RWPE2 (cell line): ENCODE results near the gene PCNP.

ENCODE experiments used
- ATAC-seq: fragments of 200-7000 bp; cut with Tn5 transposase; 3 replicates; pipeline ENCODE4 v1.9.1; 2021; ENCODE audit warnings: low read depth
- DNase-seq: peaks from one replicate; pipeline ENCODE4 v3.0.0-alpha.2; 2020; ENCODE audit warnings: low spot score
- H3K27ac ChIP-seq: fragments of 450-650 bp; 2 replicates; pipeline ENCODE4 v1.5.1; 2017; ENCODE audit warnings: mild to moderate bottlenecking; ENCODE audit not compliant: poor library complexity, severe bottlenecking
- H3K27me3 ChIP-seq: fragments of 250-450 bp; sonication (Bioruptor Pico); 2 replicates; pipeline ENCODE4 v1.5.1; 2021; ENCODE audit warnings: mild to moderate bottlenecking, moderate library complexity; ENCODE audit not compliant: insufficient read depth, poor library complexity, severe bottlenecking
- H3K36me3 ChIP-seq: fragments of 250-450 bp; sonication (Bioruptor Pico); 2 replicates; pipeline ENCODE4 v1.5.1; 2020; ENCODE audit warnings: low read depth, mild to moderate bottlenecking, moderate library complexity
- H3K4me1 ChIP-seq: fragments of 250-450 bp; sonication (Bioruptor Pico); 2 replicates; pipeline ENCODE4 v1.5.1; 2021; ENCODE audit warnings: mild to moderate bottlenecking, moderate library complexity; ENCODE audit not compliant: insufficient read depth, poor library complexity, severe bottlenecking
- H3K4me3 ChIP-seq: fragments of 250-450 bp; sonication (Bioruptor Pico); 2 replicates; pipeline ENCODE4 v1.5.1; 2021; ENCODE audit warnings: mild to moderate bottlenecking, moderate library complexity; ENCODE audit not compliant: severe bottlenecking
- H3K9me3 ChIP-seq: fragments of 250-450 bp; sonication (Bioruptor Pico); 2 replicates; pipeline ENCODE4 v1.5.1; 2021; ENCODE audit warnings: mild to moderate bottlenecking, moderate library complexity; ENCODE audit not compliant: severe bottlenecking
- TF ChIP-seq, protein P1 (sequence below): fragments of 450-650 bp; IDR thresholded peaks from one replicate; pipeline ENCODE4 v1.5.1; 2017; ENCODE audit warnings: mild to moderate bottlenecking, moderate library complexity; ENCODE audit not compliant: poor library complexity, severe bottlenecking

PCNP gene

DNA sequence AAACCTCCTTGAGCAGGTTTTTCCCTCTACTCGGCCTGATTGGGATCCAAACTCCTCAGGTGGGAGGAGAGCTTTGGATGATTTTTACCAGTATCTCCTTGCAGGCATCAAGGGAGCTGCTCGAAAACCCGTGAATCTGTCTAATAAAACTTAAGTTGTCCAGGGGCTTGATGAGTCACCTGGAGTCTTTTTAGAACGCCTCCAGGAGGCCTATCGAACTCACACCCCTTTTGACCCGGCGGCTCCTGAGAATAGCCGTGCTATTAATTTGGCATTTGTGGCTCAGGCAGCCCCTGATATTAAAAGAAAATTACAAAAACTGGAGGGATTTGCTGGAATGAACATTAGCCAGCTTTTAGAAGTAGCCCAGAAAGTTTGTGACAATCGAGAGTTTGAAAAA is 61.4 kb downstream of the PCNP start:
- Histone ChIP-seq H3K27me3 (no peaks in the 10 kb centered on the region), H3K9me3 (no peaks in the 10 kb centered on the region), H3K27ac (no peak overlapping the region), H3K4me3 (no peak overlapping the region), H3K36me3 (no peaks in the 10 kb centered on the region), H3K4me1 (no peaks in the 10 kb centered on the region)
- DNase-seq (no peak), ATAC-seq (no peak)
- TF ChIP-seq, protein P1, sequence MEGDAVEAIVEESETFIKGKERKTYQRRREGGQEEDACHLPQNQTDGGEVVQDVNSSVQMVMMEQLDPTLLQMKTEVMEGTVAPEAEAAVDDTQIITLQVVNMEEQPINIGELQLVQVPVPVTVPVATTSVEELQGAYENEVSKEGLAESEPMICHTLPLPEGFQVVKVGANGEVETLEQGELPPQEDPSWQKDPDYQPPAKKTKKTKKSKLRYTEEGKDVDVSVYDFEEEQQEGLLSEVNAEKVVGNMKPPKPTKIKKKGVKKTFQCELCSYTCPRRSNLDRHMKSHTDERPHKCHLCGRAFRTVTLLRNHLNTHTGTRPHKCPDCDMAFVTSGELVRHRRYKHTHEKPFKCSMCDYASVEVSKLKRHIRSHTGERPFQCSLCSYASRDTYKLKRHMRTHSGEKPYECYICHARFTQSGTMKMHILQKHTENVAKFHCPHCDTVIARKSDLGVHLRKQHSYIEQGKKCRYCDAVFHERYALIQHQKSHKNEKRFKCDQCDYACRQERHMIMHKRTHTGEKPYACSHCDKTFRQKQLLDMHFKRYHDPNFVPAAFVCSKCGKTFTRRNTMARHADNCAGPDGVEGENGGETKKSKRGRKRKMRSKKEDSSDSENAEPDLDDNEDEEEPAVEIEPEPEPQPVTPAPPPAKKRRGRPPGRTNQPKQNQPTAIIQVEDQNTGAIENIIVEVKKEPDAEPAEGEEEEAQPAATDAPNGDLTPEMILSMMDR = no peak

DNA sequence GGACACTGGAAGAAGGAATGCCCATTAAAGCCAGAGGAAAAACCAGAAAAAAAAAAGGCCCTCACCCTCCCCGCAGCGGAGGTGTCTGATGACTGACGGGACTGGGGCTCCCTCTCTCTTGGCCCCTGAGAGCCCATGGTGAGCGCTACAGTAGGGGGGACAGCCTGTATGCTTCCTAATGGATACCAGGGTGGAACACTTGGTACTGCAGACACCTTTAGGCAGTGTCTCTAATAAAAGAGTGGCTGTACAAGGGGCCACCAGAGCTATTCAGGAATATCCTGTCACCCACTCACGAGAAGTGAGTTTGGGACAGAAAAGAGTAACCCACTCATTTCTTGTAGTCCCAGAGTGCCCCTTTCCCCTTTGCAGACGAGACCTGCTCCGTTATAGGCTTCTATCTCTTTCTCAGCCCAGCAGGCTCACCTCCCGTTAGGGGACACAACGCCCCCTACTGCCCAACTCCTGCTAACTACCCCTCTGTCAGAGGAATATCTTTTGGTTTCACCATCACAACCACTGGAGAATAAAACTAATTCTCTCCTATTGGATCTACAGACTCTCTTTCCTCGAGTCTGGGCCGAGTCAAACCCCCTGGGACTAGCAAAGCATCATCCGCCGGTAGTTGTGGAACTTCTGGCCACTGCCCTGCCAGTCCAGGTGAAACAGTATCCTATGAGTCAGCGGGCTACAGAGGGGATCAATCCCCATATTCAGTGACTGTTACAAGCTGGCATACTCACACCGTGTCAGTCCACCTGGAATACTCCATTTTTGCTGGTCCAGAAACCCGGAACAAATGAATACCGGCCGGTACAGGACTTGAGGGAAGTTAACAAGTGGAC is 62.2 kb downstream of the PCNP start:
- no peaks in the 10 kb centered on the region for H3K4me1 ChIP-seq
- no peaks in the 10 kb centered on the region for H3K27me3 ChIP-seq
- H3K36me3 ChIP-seq = no peaks in the 10 kb centered on the region
- H3K9me3 ChIP-seq = no peaks in the 10 kb centered on the region
- DNase-seq (no peak), ATAC-seq (peak; percentile 58; the same call in 2 of the 3 replicates)
- no peak overlapping the region for H3K4me3 ChIP-seq
- H3K27ac ChIP-seq = no peak overlapping the region
- TF ChIP-seq, protein P1 = peak; percentile 45

DNA sequence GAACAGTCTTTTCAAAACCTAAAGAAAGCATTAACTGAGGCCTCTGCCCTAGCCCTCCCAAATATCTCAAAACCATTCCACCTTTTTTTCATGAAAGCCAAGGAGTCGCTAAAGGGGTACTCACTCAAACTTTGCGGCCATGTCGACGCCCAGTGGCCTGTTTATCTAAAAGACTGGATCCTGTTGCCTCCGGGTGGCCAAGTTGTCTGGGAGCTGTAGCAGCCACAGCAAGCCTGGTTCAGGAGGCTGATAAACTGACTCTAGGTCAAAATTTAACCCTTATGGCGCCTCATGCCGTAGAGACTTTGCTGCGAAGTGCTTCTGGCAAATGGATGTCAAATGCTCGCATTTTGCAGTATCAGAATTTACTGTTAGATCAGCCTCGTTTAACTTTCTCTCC is 63.5 kb downstream of the PCNP start:
- no peak overlapping the region for H3K27ac ChIP-seq

DNA sequence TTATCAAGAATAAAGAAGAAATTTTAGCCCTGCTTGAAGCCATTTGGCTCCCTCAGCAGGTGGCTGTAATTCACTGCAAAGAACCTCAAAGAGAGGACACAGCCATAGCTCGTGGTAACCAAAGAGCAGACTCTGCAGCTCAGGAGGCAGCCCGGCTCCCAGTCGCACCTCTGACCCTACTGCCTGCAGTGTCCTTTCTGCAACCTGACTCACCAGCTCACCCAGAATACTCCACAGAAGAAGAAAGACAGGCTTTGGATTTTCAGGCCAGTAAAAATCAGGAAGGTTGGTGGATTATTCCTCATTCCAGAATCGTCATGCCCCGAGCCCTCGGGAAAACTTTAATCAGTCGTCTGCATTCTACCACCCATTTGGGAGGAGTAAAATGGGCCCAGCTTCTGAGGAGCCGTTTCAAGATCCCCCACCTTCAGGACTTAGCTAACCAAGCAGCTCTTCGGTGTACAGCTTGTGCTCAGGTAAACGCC is 64.3 kb downstream of the PCNP start:
- Histone ChIP-seq H3K27me3 (no peaks in the 10 kb centered on the region), H3K27ac (no peak overlapping the region), H3K4me1 (no peaks in the 10 kb centered on the region), H3K36me3 (no peaks in the 10 kb centered on the region), H3K9me3 (no peaks in the 10 kb centered on the region), H3K4me3 (no peak overlapping the region)
- peak; percentile 39; the same call in 1 of the 3 replicates for ATAC-seq
- TF ChIP-seq, protein P1 = peak; percentile 19
- DNase-seq = no peak

More for the DNA sequence above, 63.5 kb downstream of the PCNP start:
- Histone ChIP-seq H3K36me3 (no peaks in the 10 kb centered on the region), H3K27me3 (no peaks in the 10 kb centered on the region), H3K9me3 (no peaks in the 10 kb centered on the region), H3K4me3 (no peak overlapping the region), H3K4me1 (no peaks in the 10 kb centered on the region)
- ATAC-seq = no peak
- TF ChIP-seq, protein P1 = no peak
- DNase-seq = no peak
